Upper lobe of left lung (tissue), 4 donors: ENCODE data around the gene TMEM87A.

Experiments
- EP300 ChIP-seq, 4 donors: sonication (generic); formaldehyde crosslinking; IDR thresholded peaks; one replicate each; pipeline ENCODE4 v1.5.1; 2017; ENCODE audit warnings: antibody characterized with exemption in 4 of 4, control low read depth in 2 of 4
- POLR2A ChIP-seq, 4 donors: fragments of 450-650 bp; IDR thresholded peaks; one replicate each; pipeline ENCODE4 v1.5.1; 2016 to 2017; ENCODE audit warnings: antibody characterized with exemption in 4 of 4, mild to moderate bottlenecking in 2 of 4
- POLR2AphosphoS5 ChIP-seq, 2 donors: sonication (generic); formaldehyde crosslinking; IDR thresholded peaks; one replicate each; pipeline ENCODE4 v1.5.1; 2017; ENCODE audit warnings: antibody characterized with exemption in 2 of 2
- TF ChIP-seq, protein P1 (sequence below), 6 experiments: fragments of 450-650 bp in 4 of 6; fragments of 200-600 bp in 2 of 6; sonication (generic) in 2 of 6; IDR thresholded peaks; one replicate each; pipeline ENCODE4 v1.5.1; 2016 to 2019; ENCODE audit warnings: antibody characterized with exemption in 6 of 6

DNA sequence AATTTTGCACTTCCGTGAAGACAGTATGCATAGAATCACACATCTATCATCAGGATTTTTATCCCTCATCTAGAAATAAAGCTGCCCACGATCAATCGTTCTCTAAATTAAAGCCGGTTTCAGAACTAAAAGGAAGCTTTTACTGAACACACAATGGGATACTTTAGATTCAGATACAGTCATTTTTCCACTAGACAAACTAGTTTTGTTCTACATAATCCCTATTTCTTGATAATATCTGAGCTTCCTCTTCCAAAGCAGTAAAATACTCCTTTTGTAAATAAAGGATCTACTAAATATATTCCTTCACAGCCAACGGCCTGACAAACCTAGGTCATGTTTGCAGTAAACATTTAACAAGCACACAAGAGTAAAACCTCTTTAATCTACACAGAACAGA lies 2.2 kb downstream of the TMEM87A start:
- TF ChIP-seq POLR2AphosphoS5 (IDR thresholded peaks at IDR 0.05) (no peak), EP300 (IDR thresholded peaks at IDR 0.05) (no peak), POLR2A (IDR thresholded peaks at IDR 0.05) (no peak)
- TF ChIP-seq, protein P1, sequence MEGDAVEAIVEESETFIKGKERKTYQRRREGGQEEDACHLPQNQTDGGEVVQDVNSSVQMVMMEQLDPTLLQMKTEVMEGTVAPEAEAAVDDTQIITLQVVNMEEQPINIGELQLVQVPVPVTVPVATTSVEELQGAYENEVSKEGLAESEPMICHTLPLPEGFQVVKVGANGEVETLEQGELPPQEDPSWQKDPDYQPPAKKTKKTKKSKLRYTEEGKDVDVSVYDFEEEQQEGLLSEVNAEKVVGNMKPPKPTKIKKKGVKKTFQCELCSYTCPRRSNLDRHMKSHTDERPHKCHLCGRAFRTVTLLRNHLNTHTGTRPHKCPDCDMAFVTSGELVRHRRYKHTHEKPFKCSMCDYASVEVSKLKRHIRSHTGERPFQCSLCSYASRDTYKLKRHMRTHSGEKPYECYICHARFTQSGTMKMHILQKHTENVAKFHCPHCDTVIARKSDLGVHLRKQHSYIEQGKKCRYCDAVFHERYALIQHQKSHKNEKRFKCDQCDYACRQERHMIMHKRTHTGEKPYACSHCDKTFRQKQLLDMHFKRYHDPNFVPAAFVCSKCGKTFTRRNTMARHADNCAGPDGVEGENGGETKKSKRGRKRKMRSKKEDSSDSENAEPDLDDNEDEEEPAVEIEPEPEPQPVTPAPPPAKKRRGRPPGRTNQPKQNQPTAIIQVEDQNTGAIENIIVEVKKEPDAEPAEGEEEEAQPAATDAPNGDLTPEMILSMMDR (IDR thresholded peaks at IDR 0.05), result no peak
